SK-N-SH (cell line): ENCODE measurements around the gene AHRR. TPM values are rescaled to one million over a fixed set of nuclear protein-coding genes. Genes with fewer than 3 reads are reported as not detected.

Experiments used
- CTCF ChIA-PET: fragments of 300-600, 350-600 bp; formaldehyde crosslinking; extraction: SDS; loops from one replicate; lab custom pipeline; 2021; lab: Yijun Ruan, JAX
- POLR2A ChIA-PET: fragments of 350-600 bp; sonication (Branson Sonifier 250); formaldehyde crosslinking; extraction: SDS; loops from one replicate; lab custom pipeline; 2020; ENCODE audit warnings: antibody characterized with exemption, inconsistent platforms; lab: Yijun Ruan, JAX
- DNase-seq: peaks from one replicate; pipeline ENCODE4 v3.0.0; 2012
- H2AFZ ChIP-seq: fragments of 200-600 bp; sonication (generic); 2 replicates; pipeline ENCODE4 v1.8.1; 2016; ENCODE audit warnings: antibody characterized with exemption, mild to moderate bottlenecking, low read depth
- H3F3A ChIP-seq: fragments of 200-600 bp; sonication (generic); replicated peaks from 2 replicates; pipeline ENCODE3; 2016; ENCODE audit warnings: antibody characterized with exemption, mild to moderate bottlenecking; ENCODE audit not compliant: insufficient read depth
- H3K27ac ChIP-seq, 2 experiments: fragments of 200-500 bp in 1 of 2; fragments of 200-600 bp in 1 of 2; sonication (Bioruptor generic) in 1 of 2; sonication (generic), shearing (Covaris generic) in 1 of 2; 2 replicates each; pipeline versions ENCODE4 v1.5.1 to v1.6.1; 2014 to 2016; ENCODE audit warnings: low read depth in 2 of 2, inconsistent platforms in 1 of 2, low read length in 1 of 2, mild to moderate bottlenecking in 1 of 2, mixed read lengths in 1 of 2
- H3K27me3 ChIP-seq: fragments of 200-600 bp; sonication (generic), shearing (Covaris generic); 2 replicates; pipeline ENCODE4 v1.6.1; 2016; ENCODE audit warnings: mixed run types; ENCODE audit not compliant: insufficient read depth
- H3K36me3 ChIP-seq, 2 experiments: fragments of 200-500 bp in 1 of 2; fragments of 200-600 bp in 1 of 2; sonication (Bioruptor generic) in 1 of 2; sonication (generic) in 1 of 2; replicated peaks in 1 of 2; 2 replicates each; pipeline versions ENCODE3 to v1.5.1; 2014 to 2016; ENCODE audit warnings: low read length in 1 of 2, mild to moderate bottlenecking in 1 of 2; ENCODE audit not compliant: insufficient read depth in 2 of 2, control insufficient read depth in 1 of 2
- H3K4me1 ChIP-seq, 2 experiments: fragments of 200-500 bp in 1 of 2; fragments of 200-600 bp in 1 of 2; sonication (Bioruptor generic) in 1 of 2; sonication (generic), shearing (Covaris generic) in 1 of 2; 2 replicates each; pipeline versions ENCODE4 v1.5.1 to v1.6.1; 2014 to 2016; ENCODE audit warnings: low read depth in 1 of 2, low read length in 1 of 2, mixed run types in 1 of 2; ENCODE audit not compliant: insufficient read depth in 2 of 2, control insufficient read depth in 1 of 2
- H3K4me2 ChIP-seq: fragments of 200-600 bp; sonication (generic), shearing (Covaris generic); 2 replicates; pipeline ENCODE4 v1.6.1; 2017; ENCODE audit warnings: mixed run types
- H3K4me3 ChIP-seq, 2 experiments: fragments of 200-500 bp in 1 of 2; fragments of 200-600 bp in 1 of 2; sonication (Bioruptor generic) in 1 of 2; sonication (generic), shearing (Covaris generic) in 1 of 2; 2 replicates each; pipeline versions ENCODE4 v1.5.1 to v1.8.1; 2014 to 2016; ENCODE audit warnings: low read depth in 2 of 2, inconsistent platforms in 1 of 2, low read length in 1 of 2, mild to moderate bottlenecking in 1 of 2, mixed read lengths in 1 of 2, moderate library complexity in 1 of 2
- H3K79me2 ChIP-seq: fragments of 200-600 bp; sonication (generic); 2 replicates; pipeline ENCODE4 v1.8.1; 2017; ENCODE audit warnings: mild to moderate bottlenecking; ENCODE audit not compliant: insufficient read depth
- H3K9ac ChIP-seq: fragments of 200-600 bp; sonication (generic); 2 replicates; pipeline ENCODE4 v1.6.1; 2017; ENCODE audit warnings: mixed run types
- H3K9me2 ChIP-seq: fragments of 200-600 bp; sonication (generic); 2 replicates; pipeline ENCODE4 v1.6.1; 2017; ENCODE audit warnings: mixed run types
- H3K9me3 ChIP-seq: fragments of 200-600 bp; sonication (generic); 2 replicates; pipeline ENCODE4 v1.6.1; 2017; ENCODE audit warnings: mixed run types, mild to moderate bottlenecking, moderate library complexity
- H4K20me1 ChIP-seq: fragments of 200-600 bp; sonication (generic); 2 replicates; pipeline ENCODE4 v1.6.1; 2017; ENCODE audit warnings: mild to moderate bottlenecking, mixed run types; ENCODE audit not compliant: insufficient read depth
- ELF1 ChIP-seq: IDR thresholded peaks from 2 replicates; pipeline ENCODE4 v1.4.0; 2012
- FOXM1 ChIP-seq: IDR thresholded peaks from 2 replicates; pipeline ENCODE4 v1.4.0; 2012; ENCODE audit warnings: low read depth, mild to moderate bottlenecking
- GATA2 ChIP-seq: sonication (generic); formaldehyde crosslinking; IDR thresholded peaks from 2 replicates; pipeline ENCODE4 v1.5.0; 2020; ENCODE audit warnings: mild to moderate bottlenecking, missing genetic modification reagents
- MXI1 ChIP-seq: IDR thresholded peaks from 2 replicates; pipeline ENCODE4 v1.6.1; 2012; ENCODE audit warnings: mild to moderate bottlenecking, low read depth, low read length, improper control_type of control experiment
- NFIC ChIP-seq: IDR thresholded peaks from 2 replicates; pipeline ENCODE4 v1.4.0; 2012; ENCODE audit warnings: borderline replicate concordance
- SIN3A ChIP-seq: IDR thresholded peaks from 2 replicates; pipeline ENCODE4 v1.6.1; 2012; ENCODE audit warnings: low read depth, mild to moderate bottlenecking, low read length, moderate library complexity, borderline replicate concordance
- SMC3 ChIP-seq: IDR thresholded peaks from 2 replicates; pipeline ENCODE4 v1.6.1; 2012; ENCODE audit warnings: low read depth, low read length, improper control_type of control experiment
- TCF12 ChIP-seq: IDR thresholded peaks from 2 replicates; pipeline ENCODE4 v1.4.0; 2012
- TEAD4 ChIP-seq: IDR thresholded peaks from 2 replicates; pipeline ENCODE4 v1.4.0; 2012; ENCODE audit warnings: mild to moderate bottlenecking, borderline replicate concordance; ENCODE audit not compliant: insufficient read depth
- YY1 ChIP-seq: IDR thresholded peaks from 2 replicates; pipeline ENCODE4 v1.4.0; 2012; ENCODE audit warnings: low read depth, mild to moderate bottlenecking
- WGBS: methylation state at CpG from one replicate; pipeline ENCODE4 v1.1.6; 2017; ENCODE audit warnings: low lambda C conversion rate; 5-methylcytosine and 5-hydroxymethylcytosine counted together
- polyA plus RNA-seq, 3 experiments: library from polyadenylated mRNA; depleted of rRNA; stranded (reverse); fragments of >200 nt; gene quantifications; 2 replicates each; pipeline ENCODE4 v1.2.3, GENCODE V29; 2012
- TF ChIP-seq, protein P1 (sequence below): IDR thresholded peaks from 2 replicates; pipeline ENCODE4 v1.4.0; 2012; ENCODE audit warnings: low read depth, borderline replicate concordance

Gene AHRR
- polyA plus RNA-seq, 1 of the 3 experiments (the other 2 are of a cell fraction): 0.71 TPM

DNA sequence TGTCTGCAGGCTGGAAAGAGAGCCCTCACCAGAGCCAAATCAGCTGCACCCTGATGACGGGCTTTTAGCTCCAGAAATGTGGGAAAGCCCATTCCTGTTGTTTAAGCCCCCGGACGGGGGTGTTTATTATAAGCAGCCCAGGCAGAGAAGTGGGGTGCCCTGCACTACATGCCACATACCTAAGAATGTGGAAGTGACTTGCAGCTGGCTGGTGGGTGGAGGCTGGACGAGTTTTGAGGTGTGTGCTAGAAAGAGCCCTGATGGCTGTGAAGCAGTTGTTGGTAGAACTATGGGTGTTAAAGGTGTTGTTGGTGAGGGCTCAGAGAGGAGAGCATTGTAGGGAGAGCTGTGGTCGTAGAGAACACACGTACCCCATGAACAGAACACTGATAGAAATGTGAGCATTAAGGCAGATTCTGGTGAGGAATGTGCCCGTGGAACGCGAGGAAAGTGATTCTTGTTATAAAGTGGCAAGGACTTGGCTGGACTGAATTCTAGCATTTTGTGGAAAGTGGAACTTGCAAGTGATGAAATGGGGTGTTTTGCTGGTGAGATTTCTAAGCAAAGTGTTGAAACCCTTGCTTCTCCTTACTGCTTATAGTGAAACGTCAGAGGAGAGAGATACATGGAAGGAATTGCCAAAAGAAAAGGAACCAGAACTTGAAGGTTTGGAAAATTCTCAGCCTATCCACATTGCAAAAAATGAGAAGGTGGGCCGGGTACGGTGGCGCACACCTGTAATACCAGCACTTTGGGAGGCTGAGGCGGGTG, 38.9 kb downstream of the AHRR start (continued):
- TF ChIP-seq SIN3A: no peak

- CTCF ChIA-PET: interaction anchor here (0.6 to 0.7 kb wide), 2 partner anchors 16 to 644 kb away, joined by 3 read pairs; no protein-coding TSS in a partner anchor
- POLR2A ChIA-PET: no interaction called here
- no peaks in the 10 kb centered on the region for H3K36me3 ChIP-seq
Measured at GRCh38 chr5:362189-362588, 40.7 kb downstream of the AHRR start.

DNA sequence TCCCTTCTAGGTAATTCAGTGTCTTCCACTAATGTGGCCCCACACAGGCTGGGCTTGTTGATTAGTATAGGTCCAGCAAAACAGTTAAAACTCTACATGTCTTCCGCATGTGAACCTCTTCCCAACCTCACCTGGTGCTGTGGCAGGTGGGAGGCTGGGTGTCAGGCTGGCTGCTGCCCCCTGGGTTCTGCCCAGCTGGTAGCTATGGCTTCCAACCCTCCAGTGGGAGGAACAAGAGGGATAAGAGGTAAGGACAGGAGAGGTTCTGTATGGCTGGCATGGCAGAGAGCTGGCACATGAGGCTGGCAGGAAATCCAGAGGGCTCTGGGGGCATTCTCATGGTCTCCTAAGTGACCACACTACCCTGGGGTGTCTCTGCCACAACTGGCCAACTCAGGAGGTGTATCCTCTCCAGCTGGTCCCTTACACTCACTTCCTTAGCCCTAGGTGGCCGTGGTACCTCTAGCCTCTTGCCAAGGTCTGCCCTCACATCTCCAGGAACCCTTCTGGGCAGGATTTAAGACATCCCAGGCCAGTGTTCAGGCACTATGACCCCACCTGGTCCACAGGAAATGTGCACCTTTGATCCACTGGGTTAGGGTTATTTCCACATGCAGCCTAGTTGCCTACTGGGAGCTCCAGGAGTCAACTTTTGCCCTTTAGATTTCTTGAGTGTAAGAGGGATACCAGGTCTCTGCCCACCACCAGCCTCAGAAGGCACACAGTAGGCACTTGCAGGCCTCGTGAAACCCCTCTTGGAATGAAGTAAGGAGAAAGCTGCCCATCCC, 41.7 kb downstream of the AHRR start:
- 14% methylated on average over 2 of the region's 3 CpGs for WGBS
- H3K79me2 ChIP-seq: no peaks in the 10 kb centered on the region
- H3K9me2 ChIP-seq: no peaks in the 10 kb centered on the region
- H3K4me1 ChIP-seq: no peaks in the 10 kb centered on the region
- H3K27ac ChIP-seq: no peak overlapping the region
- no peak overlapping the region for H2AFZ ChIP-seq
- no peak overlapping the region for H3K4me2 ChIP-seq
- CTCF ChIA-PET: no interaction called here
- H3F3A ChIP-seq: no peaks in the 10 kb centered on the region
- no peak overlapping the region for H3K9ac ChIP-seq
- DNase-seq: peak; percentile 3
- POLR2A ChIA-PET: no interaction called here
- no peaks in the 10 kb centered on the region for H4K20me1 ChIP-seq
- TF ChIP-seq, protein P1, sequence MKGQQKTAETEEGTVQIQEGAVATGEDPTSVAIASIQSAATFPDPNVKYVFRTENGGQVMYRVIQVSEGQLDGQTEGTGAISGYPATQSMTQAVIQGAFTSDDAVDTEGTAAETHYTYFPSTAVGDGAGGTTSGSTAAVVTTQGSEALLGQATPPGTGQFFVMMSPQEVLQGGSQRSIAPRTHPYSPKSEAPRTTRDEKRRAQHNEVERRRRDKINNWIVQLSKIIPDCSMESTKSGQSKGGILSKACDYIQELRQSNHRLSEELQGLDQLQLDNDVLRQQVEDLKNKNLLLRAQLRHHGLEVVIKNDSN: no peak
- no peak for TF ChIP-seq NFIC
- no peak for TF ChIP-seq TEAD4
- H3K27me3 ChIP-seq: no peaks in the 10 kb centered on the region
- no peaks in the 10 kb centered on the region for H3K36me3 ChIP-seq
- H3K4me3 ChIP-seq: no peak overlapping the region
- H3K9me3 ChIP-seq: peaks cover 7% of the 10 kb centered on the region; the same call in 1 of the 2 replicates

More at GRCh38 chr5:362189-362588, 40.7 kb downstream of the AHRR start:
- no peaks in the 10 kb centered on the region for H3K79me2 ChIP-seq
- no peaks in the 10 kb centered on the region for H3K27me3 ChIP-seq
- H3K27ac ChIP-seq: no peak overlapping the region
- H3F3A ChIP-seq: no peaks in the 10 kb centered on the region
- H2AFZ ChIP-seq: no peak overlapping the region
- no peaks in the 10 kb centered on the region for H3K9me2 ChIP-seq
- peaks cover 7% of the 10 kb centered on the region; the same call in 1 of the 2 replicates for H3K9me3 ChIP-seq
- H4K20me1 ChIP-seq: no peaks in the 10 kb centered on the region
- no peak overlapping the region for H3K4me3 ChIP-seq
- DNase-seq: no peak
- no peaks in the 10 kb centered on the region for H3K4me1 ChIP-seq
- 41% methylated on average over 4 of the region's 4 CpGs for WGBS
- TF ChIP-seq TCF12: no peak
- TF ChIP-seq ELF1: no peak
- H3K9ac ChIP-seq: no peak overlapping the region
- H3K4me2 ChIP-seq: no peak overlapping the region

GRCh38 chr5:364497-364896, 43.0 kb downstream of the AHRR start:
- Histone ChIP-seq H3K9me3 (peaks cover 7% of the 10 kb centered on the region; the same call in 1 of the 2 replicates), H2AFZ (no peak overlapping the region), H3K79me2 (no peaks in the 10 kb centered on the region), H3F3A (no peaks in the 10 kb centered on the region), H3K4me1 (no peaks in the 10 kb centered on the region), H3K36me3 (no peaks in the 10 kb centered on the region), H3K27ac (no peak overlapping the region), H3K9ac (no peak overlapping the region), H3K27me3 (no peaks in the 10 kb centered on the region), H4K20me1 (no peaks in the 10 kb centered on the region), H3K4me2 (no peak overlapping the region)
- ChIA-PET CTCF (no interaction called here), POLR2A (no interaction called here)
- 14% methylated on average over 1 of the region's 1 CpG for WGBS
- DNase-seq: no peak
- TF ChIP-seq FOXM1 (no peak), ELF1 (no peak), YY1 (no peak), GATA2 (CRISPR knock-in tag) (no peak), TCF12 (no peak), SMC3 (no peak), MXI1 (no peak)
- TF ChIP-seq, all 33 proteins: peak for 0
- H3K9me2 ChIP-seq: no peaks in the 10 kb centered on the region
- no peak overlapping the region for H3K4me3 ChIP-seq
